ENCODE data around the gene FOXE1. TPM values are rescaled to one million over a fixed set of nuclear protein-coding genes. Genes with fewer than 3 reads are reported as not detected.

Gene FOXE1
- total RNA-seq, 1 donor from 2014 or later, result 1.2 TPM

- no peak for DNase-seq (ENCODE audit: low spot score)
Observed at GRCh38 chr9:97848480-97849237, 4.4 kb upstream of the FOXE1 start.

GRCh38 chr9:97849980-97850379, 3.0 kb upstream of the FOXE1 start:
- DNase-seq (ENCODE audit: low spot score), result no peak

DNA sequence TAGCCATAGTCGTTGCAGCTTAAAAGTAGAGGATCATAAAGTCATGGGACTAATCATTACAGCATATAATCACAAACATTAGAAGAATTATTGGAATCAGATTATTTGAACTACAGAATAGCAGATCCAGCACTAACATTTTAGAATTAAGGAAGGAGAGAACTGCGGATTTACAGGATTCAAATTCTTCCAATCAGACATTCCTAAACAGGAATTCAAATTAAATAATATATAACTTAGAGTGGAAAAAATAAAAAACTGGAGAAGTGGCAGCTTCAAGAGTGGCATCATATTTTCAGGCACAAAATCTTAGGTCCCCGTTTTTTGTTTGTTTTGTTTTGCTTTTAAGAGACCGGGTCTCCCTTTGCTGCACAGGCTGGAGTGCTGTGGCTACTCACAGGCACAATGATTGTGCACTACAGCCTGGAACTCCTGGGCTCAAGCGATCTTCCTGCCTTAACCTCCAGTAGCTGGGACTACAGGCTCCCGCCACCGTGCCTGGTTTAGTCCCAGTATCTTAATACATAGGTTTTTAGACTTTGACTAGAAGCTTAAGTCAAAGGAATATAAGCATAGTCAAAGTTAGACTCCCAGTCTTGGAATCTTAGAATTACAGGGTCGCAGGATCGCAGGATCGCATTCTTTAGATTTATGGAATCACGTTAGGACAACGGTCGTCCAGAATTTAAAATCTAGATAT, 2.1 kb upstream of the FOXE1 start:
- no peak for DNase-seq (ENCODE audit: low spot score)

GRCh38 chr9:97851446-97851883, 1.6 kb upstream of the FOXE1 start:
- no peak for DNase-seq (ENCODE audit: low spot score)

DNA sequence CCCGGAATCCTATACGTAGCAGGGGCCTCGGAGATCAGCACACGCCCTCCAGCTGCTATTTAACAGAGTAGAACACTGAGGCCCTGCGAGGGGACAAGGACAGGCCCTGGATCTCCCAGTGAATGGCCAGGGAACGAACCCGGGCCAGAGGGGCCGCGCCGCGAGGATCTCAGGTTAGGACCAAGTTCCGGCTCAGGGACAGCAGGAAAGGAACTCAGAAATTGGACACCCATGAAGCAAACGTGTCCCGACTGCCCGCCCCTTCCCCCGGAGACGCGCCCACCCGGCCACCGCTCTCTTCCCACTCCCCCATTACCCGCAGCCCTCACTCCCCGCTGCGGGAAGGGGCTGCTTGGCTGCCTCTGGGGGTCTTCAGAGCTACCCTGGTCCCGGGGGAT, 1.0 kb upstream of the FOXE1 start:
- no peak for DNase-seq (ENCODE audit: low spot score)

GRCh38 chr9:97852399-97853055, 499 bp upstream of the FOXE1 start:
- no peak for DNase-seq (ENCODE audit: low spot score)

- DNase-seq (ENCODE audit: low spot score), result peak; percentile 24
Observed at GRCh38 chr9:97853844-97854695, 1.0 kb downstream of the FOXE1 start.

GRCh38 chr9:97854696-97855485, 1.9 kb downstream of the FOXE1 start:
- no peak for DNase-seq (ENCODE audit: low spot score)

DNA sequence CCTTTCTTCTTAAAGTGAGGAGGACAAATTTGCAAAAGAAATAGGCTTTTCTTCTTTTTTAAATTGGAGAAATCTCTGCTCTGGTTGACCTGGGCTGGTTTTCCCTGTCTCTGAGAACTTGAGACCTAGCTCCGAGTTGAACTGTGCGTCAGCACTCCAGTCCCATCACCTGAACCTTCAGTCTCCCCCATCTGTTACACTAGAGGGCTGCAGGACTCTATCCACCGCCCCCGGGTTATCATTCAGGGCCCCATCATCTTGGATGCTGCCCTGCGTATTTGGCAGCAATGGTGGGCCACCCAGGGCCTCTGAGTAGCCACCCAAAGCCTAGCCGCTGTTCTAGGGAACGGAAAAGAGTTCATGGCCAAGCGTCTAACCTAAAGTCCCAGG, 2.5 kb downstream of the FOXE1 start:
- DNase-seq (ENCODE audit: low spot score), result no peak

GRCh38 chr9:97855899-97856298, 2.9 kb downstream of the FOXE1 start:
- no peak for DNase-seq (ENCODE audit: low spot score)

DNA sequence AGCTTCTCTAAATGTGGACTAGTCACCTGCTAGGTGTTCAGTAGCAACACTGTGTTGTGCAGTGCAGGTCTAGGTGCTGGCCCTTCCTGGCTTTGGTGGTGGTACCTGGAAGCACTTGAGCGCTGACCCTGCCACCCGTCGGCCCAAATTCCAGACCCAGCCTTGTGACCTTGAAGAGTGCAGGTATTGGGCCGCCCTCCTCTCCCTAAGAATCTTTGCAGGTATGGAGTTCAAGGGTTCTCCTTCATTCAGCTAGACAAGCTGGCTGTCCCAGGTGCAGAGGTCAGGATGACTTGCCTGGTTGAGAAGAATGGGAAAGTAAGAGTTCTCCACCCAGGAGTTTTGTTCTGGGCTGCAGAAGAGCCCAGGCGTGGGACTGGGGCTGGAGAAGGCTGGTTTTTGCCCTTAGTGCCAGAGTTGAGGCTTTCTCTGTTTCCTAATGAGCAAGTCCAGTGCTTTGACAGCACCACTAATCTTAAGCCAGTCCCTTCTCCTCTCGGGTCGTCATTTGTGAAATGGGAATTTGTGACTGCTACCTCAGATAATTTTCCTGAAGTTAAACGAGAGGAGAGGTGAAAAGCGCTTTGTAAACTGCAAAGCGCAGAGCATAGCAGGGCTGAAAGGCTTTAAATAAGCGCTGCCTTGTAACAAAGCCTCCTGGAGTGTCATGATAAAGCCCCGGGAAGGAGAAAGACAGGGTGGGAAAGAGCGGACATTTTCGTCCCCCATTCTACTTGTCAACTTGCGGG, 4.0 kb downstream of the FOXE1 start:
- DNase-seq (ENCODE audit: low spot score), result no peak

DNA sequence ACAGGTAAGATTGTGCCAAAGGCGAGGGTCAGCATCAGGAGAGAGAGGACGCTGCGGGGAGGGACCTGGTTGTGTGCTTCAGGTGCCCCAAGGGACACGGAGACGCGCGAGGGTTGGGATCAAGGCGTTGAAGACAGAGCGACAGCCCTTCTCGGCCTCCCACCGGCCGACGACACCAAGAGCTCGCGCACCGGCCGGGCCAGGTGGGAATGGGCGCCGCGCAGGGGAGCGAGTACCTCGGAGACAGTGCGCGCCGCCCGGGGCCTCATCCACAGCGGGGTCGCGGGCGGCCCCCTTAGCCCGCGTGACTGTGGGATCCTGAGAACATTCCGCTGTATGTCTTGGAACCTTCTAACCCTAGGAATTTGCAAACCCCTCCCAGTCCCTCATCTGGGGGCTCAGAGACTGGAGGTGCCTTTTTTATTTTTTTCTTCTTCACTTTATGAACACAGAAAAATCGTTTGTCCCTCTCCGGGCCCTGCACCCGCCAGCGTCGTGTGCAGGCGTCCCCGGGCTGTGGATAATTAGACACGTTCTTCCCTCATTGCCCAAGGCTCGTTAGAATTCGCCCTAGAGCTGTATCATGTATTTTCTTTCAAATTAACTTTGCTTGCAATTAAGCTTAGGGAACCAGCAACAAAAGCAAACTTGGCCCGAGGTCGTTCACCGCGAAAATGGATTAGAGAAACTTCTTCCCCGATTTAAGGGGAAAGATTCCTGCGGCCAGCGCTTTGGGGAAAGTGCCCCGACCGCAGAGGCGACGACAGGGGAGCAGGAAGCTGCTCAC, 4.8 kb downstream of the FOXE1 start:
- no peak for DNase-seq (ENCODE audit: low spot score)

DNA sequence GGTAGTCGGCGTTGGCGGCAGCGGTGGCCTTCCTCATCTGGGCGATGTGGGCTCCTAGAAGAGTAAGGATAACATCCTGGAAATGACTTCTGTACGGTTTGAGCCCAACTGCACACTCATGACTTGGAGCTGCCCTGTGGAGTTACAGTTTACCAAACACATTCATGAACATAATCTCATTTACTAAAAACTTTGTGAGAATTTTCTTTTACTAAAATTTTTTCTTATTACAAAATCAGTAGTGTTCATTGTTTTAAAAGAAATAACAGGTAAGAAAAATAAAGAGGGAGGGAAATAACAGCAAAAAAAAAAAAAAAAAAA, 5.3 kb downstream of the FOXE1 start:
- no peak for DNase-seq (ENCODE audit: low spot score)

GRCh38 chr9:97858826-97859225, 5.8 kb downstream of the FOXE1 start:
- DNase-seq (ENCODE audit: low spot score), result no peak

GRCh38 chr9:97859346-97859745, 6.3 kb downstream of the FOXE1 start:
- no peak for DNase-seq (ENCODE audit: low spot score)

DNA sequence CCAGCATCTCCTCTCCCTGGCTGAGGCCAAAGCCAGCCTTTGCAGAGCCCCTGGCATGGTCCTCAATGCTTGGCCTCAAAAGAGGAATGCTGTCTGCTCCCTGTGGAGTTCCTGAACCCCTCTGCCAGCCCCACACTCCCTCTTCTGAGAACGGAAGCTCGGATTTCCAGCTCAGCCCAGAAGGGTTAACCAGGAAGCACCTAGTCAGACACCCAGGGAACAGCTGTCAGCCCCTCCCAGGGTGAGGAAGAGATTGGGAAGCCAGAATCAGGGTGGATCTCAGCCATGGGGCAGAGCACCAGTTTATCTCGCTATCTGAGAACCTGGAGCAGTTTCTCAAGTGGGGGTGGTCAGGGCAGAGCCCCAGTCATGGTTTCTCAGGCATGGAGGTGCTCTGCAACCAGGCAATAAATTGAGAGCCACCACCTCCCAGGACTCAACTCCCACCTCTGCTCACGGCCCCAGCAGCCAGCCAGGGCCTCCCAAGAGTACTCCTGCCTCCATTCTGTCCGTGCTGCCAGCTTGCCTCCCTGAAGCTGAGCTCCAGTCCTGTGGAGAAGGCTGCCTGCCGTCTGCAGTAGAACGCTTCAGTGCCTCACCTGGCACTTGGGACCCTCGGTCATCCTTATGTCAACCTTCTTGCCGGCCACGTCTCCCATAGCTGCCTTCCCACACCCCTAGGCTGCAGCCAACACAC, 7.6 kb downstream of the FOXE1 start:
- DNase-seq (ENCODE audit: low spot score), result no peak

DNA sequence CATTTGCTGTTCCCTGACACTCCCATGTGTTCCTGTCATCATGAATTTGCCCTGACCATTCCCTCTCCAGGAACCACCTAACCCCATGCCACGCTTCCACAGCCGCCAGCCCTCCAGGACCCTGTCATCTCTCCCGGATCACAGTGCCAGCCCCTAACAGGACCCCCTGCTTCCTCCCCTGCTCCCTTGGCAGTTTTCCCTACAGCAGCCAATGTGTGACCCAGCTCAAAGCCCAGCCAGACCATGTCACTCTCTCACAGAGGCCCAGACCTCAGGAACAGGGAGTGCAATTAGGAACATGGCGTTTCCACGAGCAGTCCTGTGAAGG, 8.1 kb downstream of the FOXE1 start:
- DNase-seq (ENCODE audit: low spot score), result no peak

- no peak for DNase-seq (ENCODE audit: low spot score)
Observed at GRCh38 chr9:97863314-97863713, 10.3 kb downstream of the FOXE1 start.

GRCh38 chr9:97864396-97864795, 11.4 kb downstream of the FOXE1 start:
- DNase-seq (ENCODE audit: low spot score), result no peak

All from umbilical cord (tissue), 2 donors.